HUDEP-2 (cell line): ENCODE results near the gene HSD17B14.
A peak's percentile ranks its signal among the peaks of the same experiment; 100 is the strongest.

Experiments
- DNase-seq, 76 experiments: peaks; one replicate each; lab custom pipeline; 2025; ENCODE audit not compliant: unreplicated experiment in 76 of 76; lab: John Stamatoyannopoulos, UW

HSD17B14 gene

DNA sequence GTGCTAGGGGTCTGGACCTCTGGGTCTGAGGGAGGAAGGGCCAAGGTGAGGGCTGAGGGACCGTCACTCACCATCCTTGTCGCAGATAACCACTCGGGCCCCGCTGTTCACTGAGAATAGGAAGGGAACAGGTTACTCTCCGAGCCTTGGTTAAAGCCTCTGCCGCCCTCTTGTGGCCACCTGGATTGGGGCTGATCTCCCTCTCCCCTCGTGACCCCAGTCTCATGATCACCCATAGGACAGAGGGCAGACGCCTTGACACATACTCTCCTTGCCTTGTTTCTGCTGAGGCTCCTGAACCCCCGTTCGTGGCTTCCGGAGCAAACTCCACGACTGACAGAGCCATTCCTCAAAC, 580 bp downstream of the HSD17B14 start:
- DNase-seq: peak in 75 of 76 experiments; percentile 56 to 98 (median 93)

DNA sequence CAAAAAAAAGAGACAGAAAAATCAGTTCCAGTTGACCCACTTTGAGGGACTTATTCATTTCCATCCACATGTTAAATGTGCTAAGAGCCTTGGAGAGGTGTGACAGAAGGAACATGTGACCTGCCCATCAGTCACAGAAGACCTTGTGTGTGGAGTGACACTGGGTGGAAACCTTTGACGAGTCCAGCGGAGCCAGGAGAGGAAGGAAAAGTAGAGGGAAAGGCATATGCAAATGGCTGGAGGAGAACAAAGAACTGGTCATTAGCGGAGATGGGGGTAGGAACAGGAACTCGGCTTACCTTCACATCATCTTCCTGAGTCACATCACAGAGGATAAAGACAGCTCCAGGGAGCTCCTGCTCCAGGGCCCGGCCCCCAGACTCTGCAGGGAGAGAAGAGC, 2.3 kb downstream of the HSD17B14 start:
- DNase-seq: no peak

DNA sequence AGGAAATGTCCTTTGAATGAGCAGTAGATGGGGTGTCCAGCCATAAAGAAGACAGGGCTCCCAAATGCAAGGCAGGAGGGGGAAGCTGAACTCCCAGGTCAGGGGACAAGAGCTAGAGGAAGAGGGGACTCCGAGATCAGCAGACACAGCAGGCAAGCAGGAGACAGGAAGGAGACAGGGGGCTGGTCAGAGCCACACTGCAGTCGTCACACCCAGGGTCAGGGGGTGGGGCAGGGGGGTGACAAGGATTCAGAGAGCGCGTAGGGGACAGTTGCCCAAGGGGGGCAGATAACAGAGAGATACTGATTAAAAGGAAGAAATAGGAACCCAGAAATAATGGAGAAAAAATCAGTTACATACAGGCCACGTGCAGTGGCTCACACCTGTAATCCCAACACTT, 3.2 kb downstream of the HSD17B14 start:
- no peak for DNase-seq

DNA sequence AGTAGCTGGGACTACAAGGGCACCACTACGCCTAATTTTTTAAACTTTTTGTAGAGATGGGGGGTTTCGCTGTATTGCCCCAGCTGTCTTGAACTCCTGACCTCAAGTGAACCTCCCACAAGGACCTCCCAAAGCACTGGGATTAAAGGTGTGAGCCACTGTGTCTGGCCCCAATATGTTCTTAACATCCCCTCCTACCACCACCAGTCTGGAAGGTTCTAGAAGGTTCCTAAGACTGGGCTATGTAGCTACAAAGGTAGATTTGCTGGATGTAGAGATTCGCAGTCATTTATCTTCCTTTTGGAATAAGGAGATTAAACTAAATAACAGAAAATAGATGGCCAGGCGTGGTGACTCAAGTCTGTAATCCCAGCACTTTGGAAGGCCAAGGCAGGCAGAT, 5.3 kb downstream of the HSD17B14 start:
- DNase-seq: no peak

DNA sequence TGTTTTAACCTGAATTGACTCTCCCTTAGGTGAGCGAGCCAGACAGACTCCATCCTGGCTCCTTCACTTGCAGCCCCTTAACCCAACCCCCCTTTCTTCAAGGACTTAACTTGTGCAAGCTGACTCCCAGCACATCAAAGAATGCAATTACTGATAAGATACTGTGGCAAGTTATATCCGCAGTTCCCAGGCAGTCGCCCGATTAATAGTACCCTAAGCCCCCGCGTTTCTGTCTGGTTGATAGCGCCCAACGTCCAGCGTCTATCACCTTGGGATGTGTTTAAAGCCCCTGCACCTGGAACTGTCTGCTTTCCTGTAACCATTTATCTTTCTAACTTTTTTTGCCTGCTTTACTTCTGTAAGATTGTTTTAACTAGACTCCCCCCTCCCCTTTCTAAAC, 6.2 kb downstream of the HSD17B14 start:
- peak in 5 of 76 experiments; percentile 11 to 39 (median 22) for DNase-seq

DNA sequence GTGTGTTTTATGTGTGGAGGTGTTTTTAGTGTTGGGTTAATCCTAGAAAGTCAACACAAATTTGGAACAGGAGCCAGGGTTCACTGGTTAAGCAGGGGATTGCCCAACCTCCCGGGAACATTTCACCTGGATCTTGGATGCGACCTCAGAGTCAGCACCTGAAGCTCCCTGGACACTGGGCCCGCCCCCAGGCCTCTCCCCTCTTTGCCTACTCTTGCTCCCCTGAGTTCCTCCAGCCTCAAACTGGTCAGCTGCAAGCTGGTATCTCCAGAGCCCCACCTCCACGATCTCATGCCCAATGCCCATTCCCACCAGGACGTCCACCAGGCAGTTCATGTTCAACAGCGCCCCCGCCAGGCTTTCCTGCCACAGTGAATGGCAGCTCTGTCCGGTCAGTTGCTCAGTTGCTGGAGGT, 9.7 kb downstream of the HSD17B14 start:
- peak in 3 of 76 experiments; percentile 4 to 22 (median 16) for DNase-seq

DNA sequence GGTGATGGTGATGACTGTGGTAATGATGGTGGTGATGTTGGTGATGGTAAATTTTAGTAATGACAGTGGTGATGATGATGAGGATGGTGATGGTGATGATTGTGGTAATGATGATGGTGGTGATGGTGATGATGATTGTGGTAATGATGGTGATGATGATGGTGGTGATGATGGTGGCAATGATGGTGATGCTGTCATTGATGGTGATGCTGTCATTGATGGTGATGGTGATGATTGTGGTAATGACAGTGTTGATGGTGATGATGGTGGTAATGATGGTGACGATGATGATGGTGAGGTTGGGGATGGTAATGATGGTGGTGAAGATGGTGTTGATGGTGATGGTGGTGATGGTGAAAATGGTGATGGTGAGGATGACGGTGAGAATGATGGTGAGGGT, 13.8 kb downstream of the HSD17B14 start:
- DNase-seq: no peak

DNA sequence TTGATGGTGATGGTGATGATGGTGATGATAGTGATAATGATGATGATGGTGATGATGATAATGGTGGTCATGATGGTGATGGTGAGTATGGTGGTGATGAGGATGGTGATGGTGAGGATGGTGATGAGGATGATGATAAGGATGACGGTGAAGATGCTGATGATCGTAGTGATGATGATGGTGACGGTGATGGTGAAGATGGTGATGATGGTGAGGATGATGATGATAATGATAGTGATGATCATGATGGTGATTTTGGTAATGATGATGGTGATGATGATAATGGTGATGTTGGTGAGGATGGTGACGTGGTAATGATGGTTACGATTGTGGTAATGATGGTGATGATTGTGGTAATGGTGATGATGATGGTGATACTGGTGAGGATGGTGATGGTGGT, 14.7 kb downstream of the HSD17B14 start:
- no peak for DNase-seq

DNA sequence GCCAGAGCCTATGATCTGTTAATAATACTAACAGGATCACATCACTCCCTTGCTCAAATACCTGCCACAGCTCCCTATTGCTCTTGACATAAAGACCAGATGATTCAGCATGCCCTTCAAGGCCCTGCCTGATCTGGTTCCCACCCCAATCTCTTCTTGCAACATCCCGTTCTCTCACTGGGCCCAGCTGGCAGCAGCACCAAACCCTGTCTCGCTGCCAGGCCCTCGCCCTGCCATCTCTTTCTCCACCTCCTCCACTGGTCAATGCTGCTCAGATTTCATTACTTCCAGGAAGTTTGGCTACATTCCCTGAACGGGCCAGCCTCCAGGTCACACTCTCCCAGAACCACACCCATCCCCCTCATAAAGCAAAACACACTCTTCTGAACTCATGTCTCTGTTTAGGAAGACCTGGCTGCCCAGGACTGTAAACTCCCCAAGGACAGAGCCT, 16.9 kb downstream of the HSD17B14 start:
- DNase-seq: peak in 49 of 76 experiments; percentile 14 to 70 (median 42)

DNA sequence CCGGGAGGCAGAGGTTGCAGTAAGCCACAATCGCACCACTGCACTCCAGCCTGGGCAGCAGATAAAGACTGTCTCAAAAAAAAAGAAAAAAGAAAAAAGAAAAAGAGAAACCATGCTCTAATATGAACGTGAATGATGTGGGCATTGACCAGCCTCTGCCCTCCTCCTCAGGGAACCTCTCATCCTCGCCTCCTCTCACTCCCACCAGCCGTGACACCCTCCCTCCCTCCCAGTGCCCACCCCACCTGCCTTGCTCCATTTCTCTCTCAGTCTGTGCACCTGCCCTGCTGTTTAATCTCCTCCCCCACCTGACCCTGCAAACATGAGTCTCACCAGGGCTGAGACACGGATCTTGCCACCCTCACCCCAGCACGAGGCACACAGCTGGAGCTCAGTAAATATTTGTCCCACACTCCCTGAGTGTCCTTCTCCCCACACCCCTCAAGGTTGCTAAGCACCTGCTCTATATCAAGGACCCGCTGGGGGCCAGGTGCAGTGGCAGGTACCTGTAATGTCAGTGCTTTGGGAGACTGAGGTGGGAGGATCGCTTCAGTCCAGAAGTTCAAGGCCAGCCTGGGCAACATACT, 18.0 kb downstream of the HSD17B14 start:
- DNase-seq: no peak

DNA sequence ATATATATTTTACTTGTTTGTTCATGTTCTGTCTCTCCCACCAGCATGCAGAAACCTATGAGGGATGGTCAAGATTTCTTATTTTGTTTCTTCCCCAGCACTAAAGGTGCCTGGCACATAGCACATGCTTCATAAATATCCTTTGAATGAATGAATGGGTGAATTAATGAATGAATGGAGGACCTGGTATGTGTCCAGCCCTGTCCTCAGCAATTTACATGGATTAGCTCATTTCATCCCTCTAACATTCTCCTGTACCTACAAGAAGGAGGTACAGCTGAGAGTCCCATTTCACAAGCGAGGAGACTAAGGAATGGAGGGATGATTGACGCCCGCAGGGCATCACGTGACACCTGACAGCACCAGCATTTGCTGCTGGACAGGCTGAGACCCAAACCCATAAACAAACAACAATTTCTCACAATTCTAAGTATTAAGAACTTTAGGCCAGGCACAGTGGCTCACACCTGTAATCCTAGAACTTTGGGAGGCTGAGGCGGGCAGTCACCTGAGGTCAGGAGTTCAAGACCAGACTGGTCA, 18.6 kb downstream of the HSD17B14 start:
- no peak for DNase-seq

DNA sequence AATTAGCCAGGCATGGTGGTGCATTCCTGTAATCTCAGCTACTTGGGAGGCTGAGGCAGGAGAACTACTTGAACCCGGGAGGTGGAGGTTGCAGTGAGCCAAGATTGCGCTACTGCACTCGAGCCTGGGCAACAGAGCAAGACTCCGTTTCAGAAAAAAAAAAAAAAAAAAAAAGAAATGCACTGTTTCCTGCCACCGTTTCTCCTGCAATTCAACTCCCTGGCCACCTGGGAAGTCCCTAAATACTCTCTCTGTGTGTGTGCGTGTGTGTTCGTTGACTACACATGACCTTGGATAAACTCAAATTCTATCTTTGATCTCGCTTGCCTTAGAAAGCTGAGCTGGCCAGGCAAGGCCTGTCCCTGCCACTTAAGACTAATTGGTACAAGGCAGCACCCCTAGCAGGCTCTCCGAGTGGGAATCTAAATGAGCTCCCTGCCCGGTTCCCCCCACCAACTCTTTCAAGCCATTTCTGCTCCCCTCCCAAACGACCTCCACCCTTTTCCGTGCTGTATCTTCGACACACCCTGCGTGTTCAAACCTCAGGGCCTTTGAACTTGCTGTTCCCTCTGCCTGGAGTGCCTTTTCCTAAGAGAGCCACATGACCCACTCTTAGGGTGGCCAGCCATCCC, 20.3 kb downstream of the HSD17B14 start:
- peak in 4 of 76 experiments; percentile 12 to 28 (median 18) for DNase-seq

DNA sequence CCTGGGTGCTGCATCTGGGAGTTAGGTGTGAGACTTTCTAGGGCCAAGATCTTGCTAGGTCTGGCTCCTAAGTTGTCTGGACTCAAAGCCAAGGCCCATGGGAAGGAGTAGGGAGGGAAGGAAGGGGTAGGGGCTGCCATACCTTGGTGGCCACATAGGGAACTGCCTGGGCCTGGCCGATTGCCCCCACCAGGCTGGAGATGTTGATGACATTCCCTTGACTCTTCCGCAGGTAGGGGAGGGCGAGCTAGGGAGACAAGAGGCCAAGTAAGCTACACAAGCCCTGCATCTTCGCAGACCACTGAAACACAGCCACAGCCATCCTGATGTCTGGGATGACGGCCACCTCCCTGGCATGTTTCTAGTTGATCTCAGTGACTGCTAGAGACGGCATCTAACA, 21.4 kb downstream of the HSD17B14 start:
- DNase-seq: no peak

DNA sequence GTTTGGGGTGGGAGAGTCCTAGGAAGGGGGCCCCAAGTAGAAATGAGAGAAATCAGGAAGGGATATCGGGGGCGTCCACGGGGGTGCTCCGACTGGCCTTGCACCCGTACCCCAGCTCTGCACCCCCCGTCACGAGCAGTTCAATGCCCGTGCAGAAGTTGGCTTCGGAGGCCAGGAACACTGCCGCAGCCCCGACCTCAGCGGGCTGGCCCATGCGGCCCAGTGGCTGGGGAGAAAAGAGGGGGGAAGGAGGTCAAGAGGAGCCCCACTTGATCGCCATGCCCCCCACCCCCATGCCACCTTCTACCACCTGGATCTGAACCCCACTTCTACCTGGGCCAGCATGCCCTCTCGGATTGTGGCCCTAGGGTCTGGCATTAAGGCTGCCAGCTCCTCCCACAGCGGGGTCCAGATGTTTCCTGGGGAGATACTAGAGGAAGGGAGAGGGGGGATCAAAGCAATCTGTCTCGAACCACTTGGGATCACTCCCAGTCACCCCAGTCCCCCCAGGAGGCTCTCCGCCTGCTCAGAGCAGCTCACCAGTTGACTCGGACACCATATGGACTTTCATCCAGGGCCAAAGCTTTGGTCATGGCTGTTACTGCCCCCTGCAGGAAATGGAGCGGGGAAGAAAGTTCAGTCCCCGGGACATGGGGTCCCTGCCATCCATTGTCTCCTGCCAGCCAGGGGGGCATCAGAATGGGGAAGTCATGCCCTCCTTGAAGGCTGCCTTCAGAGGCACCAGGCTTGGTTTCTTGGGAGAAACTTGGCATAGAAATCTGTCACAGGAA, 23.0 kb downstream of the HSD17B14 start:
- DNase-seq: peak in 10 of 76 experiments; percentile 10 to 27 (median 14)

DNA sequence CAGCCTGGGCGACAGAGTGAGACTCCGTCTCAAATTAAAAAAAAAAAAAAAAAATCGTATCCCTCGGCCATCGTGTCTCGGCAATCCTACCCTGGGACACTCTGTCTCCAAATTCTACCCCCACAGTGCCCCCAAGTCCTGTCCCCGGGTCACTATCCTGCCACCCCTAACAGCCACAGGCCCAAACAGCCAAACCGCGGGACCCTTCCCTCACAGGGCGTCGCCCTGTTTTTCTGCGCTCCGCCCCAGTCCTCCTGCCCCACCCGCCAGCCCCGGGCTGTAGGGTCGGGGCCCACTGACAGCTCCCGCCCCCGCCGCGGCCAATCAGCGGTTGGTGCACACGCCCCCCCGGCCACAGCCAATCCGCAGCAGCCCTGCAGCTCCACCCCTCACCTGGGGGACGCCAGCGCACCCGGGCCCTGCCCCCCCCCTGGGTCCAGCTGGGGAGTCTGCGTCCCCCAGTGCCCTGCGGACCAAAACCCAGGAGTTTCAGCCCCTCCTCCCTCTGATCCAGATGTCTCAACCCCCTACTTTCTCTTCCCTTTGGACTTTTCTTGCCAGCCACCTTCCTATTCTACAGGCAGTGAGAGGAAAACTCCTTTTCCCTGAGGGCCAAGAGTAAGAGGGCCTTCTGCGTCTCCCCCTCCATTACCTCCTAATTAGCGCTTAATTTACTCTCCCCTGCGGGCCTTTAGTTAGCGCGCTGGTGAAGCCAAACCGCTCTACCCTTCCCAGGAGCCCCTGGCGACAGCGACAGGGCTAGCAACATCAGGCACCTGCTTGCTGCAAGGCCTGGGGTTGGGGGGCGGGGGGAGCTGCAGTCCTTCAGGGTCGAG, 24.0 kb downstream of the HSD17B14 start:
- DNase-seq: peak in 71 of 76 experiments; percentile 25 to 93 (median 81)

DNA sequence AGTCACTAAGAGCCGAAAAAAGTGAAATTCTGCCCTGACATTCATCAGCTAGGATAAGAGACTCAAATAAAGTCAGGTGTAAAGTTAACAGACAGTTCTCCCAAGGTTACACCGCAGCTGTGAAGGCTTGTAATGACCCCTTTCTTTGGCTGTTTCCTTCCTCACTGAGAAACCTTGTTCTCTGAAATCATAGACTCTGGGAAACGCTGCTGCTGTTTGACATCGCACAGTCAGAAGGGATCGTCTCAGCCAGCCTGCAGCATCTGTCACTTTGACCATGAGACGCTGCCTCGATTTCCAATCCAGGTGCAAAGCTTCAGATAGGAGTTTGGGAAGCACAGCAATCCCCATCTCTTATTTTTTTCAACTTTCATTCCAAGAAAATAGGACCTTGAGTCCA, 26.1 kb downstream of the HSD17B14 start:
- no peak for DNase-seq

DNA sequence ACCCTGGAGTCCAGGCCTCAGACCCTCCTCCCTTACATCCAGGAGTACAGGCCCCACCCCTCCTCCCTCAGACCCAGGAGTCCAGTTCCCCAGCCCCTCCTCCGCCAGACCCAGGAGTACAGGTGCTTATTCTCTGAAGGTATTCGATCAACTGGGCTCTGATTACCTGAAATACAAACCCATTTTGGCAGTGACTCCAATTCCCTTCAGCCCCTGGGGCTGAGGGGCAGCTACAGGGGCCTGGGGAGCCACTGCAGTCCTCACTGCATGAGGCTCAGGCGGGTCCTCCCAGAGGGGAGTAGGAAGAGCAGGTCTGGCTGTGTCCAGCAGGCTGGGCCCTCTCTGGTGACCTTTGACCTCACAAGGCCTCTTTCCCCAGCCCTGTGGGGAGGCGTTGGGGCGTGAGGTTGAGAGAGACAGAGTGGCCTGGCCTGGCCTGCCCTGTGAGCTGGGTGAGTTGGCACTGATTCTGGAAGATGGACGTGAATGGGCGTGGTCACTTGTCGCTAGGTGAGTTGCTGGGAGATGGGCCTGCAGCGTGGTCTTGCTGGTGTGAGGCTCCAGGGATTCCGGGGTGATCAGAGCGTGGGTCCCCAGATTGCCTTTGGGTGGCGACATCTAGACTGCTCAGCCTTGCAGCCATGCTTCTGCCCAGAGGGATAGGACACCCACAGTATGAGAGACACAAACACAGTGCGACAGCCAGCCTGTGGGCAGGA, 28.5 kb downstream of the HSD17B14 start:
- DNase-seq: peak in 26 of 76 experiments; percentile 5 to 44 (median 28)

DNA sequence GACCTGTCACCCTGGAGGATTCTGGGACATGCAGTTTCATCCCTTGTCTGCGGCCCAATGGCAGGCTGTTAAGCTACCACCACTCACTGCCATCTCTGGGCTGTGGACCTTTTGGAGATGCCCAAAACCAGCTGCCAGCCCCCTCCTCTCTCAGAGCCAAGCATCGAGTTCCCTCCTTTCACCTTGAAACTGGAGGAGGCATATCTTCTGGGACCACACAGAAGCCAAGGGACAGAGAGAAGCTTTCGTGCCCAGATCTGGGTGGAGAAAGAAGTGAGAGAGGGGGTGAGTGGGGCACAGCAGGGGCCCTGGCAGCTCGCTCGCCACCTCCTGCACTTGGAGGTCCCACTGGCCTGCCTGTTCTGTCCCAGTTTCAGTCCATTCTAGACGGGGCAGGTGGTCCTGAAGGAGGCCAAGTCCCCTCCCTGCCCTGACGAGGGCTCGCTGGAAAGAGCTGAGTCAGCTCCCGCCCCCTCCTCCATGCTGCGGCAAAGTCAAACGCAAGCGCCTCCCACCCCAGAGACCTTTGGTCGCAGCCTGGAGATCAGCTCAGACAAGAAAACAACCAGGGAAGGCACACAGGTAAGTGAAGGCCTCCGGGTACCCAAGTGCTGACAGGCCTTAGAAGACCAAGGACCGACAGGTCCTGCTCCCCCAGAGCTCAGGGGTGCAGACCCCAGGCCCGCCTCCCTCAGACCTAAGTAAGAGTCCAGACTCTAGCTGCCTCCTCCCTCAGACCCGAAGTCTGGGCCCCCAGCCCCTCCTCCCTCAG, 29.3 kb downstream of the HSD17B14 start:
- peak in 20 of 76 experiments; percentile 20 to 73 (median 42) for DNase-seq

DNA sequence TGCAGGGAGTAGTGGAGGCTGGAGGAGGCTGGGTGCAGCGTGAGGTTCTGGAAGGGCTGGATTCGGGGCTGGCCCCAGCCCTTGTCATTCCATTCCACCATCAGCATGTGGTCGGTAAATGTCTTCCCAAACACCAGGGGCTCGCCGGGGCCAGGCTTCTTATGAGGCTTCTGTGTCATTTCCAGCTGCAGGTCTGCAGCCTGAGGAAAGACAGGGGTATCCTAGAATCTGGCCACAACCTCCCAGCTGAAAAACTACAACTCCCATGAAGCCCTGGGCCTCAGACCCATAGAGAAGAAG, 29.8 kb downstream of the HSD17B14 start:
- peak in 31 of 76 experiments; percentile 6 to 80 (median 43) for DNase-seq
